A549 (cell line): ENCODE data around the gene DCAF11. TPM values are rescaled to one million over a fixed set of nuclear protein-coding genes. Genes with fewer than 3 reads are reported as not detected.
A peak's percentile ranks its signal among the peaks of the same experiment; 100 is the strongest.

Experiments used
- ATAC-seq, 2 experiments: fragments of 200-7000 bp in 1 of 2; fragments of >200 bp in 1 of 2; cut with Nextera tagmentation in 1 of 2; cut with Tn5 transposase in 1 of 2; 3 replicates each; pipeline versions ENCODE4 v1.8.0 to v1.9.1; 2018 to 2020; ENCODE audit warnings: mild to moderate bottlenecking in 1 of 2, moderate library complexity in 1 of 2
- CTCF ChIA-PET: fragments of 300-600 bp; sonication (Branson Sonifier 250); formaldehyde crosslinking; extraction: SDS; loops from one replicate; lab custom pipeline; 2021; ENCODE audit warnings: antibody characterized with exemption, inconsistent platforms; lab: Yijun Ruan, JAX
- POLR2A ChIA-PET: fragments of 350-600 bp; formaldehyde crosslinking; extraction: SDS; loops from one replicate; lab custom pipeline; 2021; ENCODE audit warnings: antibody characterized with exemption, inconsistent platforms; lab: Yijun Ruan, JAX
- DNase-seq, 2 experiments: peaks; one replicate each; pipeline versions ENCODE4 v3.0.0 to v3.0.0-alpha.2; 2011 to 2016; ENCODE audit warnings: low read depth in 1 of 2, low spot score in 1 of 2
- FAIRE-seq: peaks from 2 replicates; lab custom pipeline; 2011; peaks lifted over from hg19 to GRCh38; lab: Jason Lieb, UNC
- H3K27ac ChIP-seq, 2 experiments: fragments of >200 bp; sonication (Bioruptor Twin); formaldehyde crosslinking; 3 replicates each; pipeline ENCODE4 v1.5.1; 2016 to 2017
- H3K4me1 ChIP-seq: fragments of >200 bp; sonication (Bioruptor Twin); formaldehyde crosslinking; 3 replicates; pipeline ENCODE4 v1.6.1; 2016
- H3K4me2 ChIP-seq: fragments of >200 bp; sonication (Bioruptor Twin); formaldehyde crosslinking; 3 replicates; pipeline ENCODE4 v1.6.1; 2016
- H3K4me3 ChIP-seq: fragments of >200 bp; sonication (Bioruptor Twin); formaldehyde crosslinking; 3 replicates; pipeline ENCODE4 v1.5.1; 2016
- H3K9me3 ChIP-seq: fragments of >200 bp; sonication (Bioruptor Twin); formaldehyde crosslinking; 3 replicates; pipeline ENCODE4 v1.6.1; 2016
- BCL3 ChIP-seq: fragments of >200 bp; sonication (Bioruptor Twin); formaldehyde crosslinking; IDR thresholded peaks from 3 replicates; pipeline ENCODE4 v1.6.1; 2016
- BHLHE40 ChIP-seq: IDR thresholded peaks from 2 replicates; pipeline ENCODE4 v1.6.1; 2012; ENCODE audit warnings: low read depth, low read length, inconsistent platforms
- EHF ChIP-seq: fragments of 250-450 bp; sonication (Bioruptor Pico); IDR thresholded peaks from 2 replicates; pipeline ENCODE4 v1.5.0; 2020; ENCODE audit warnings: mild to moderate bottlenecking
- ELK1 ChIP-seq: fragments of 150-350 bp; IDR thresholded peaks from 2 replicates; pipeline ENCODE4 v1.6.1; 2014; ENCODE audit warnings: low read depth, mild to moderate bottlenecking, low read length
- ESRRA ChIP-seq: fragments of 150-350 bp; IDR thresholded peaks from 2 replicates; pipeline ENCODE4 v1.6.1; 2014; ENCODE audit warnings: mild to moderate bottlenecking, low read length, borderline replicate concordance
- FOSB ChIP-seq: fragments of 250-450 bp; sonication (Bioruptor Pico); IDR thresholded peaks from 2 replicates; pipeline ENCODE4 v1.5.0; 2020; ENCODE audit warnings: mild to moderate bottlenecking, moderate library complexity
- HMGXB4 ChIP-seq: fragments of 250-450 bp; sonication (Bioruptor Pico); IDR thresholded peaks from 2 replicates; pipeline ENCODE4 v1.5.0; 2021; ENCODE audit warnings: mild to moderate bottlenecking, moderate library complexity, borderline replicate concordance
- HOXB13 ChIP-seq: fragments of 250-450 bp; sonication (Bioruptor Pico); IDR thresholded peaks from 2 replicates; pipeline ENCODE4 v1.5.0; 2020; ENCODE audit warnings: low read depth, mild to moderate bottlenecking, moderate library complexity
- MAFK ChIP-seq: fragments of 450-650 bp; IDR thresholded peaks from 2 replicates; pipeline ENCODE4 v1.6.1; 2014; ENCODE audit not compliant: partially characterized antibody
- MAZ ChIP-seq: fragments of 150-350 bp; IDR thresholded peaks from 2 replicates; pipeline ENCODE4 v1.6.1; 2014; ENCODE audit warnings: antibody characterized with exemption, low read depth, low read length, borderline replicate concordance
- MYC ChIP-seq: IDR thresholded peaks from 2 replicates; pipeline ENCODE4 v1.6.1; 2012; ENCODE audit warnings: mild to moderate bottlenecking, inconsistent platforms, low read length, improper control_type of control experiment, borderline replicate concordance
- NR3C1 ChIP-seq: fragments of >200 bp; sonication (Bioruptor Twin); formaldehyde crosslinking; IDR thresholded peaks from 3 replicates; pipeline ENCODE4 v1.6.1; 2017
- PHF8 ChIP-seq: fragments of 200-600 bp; sonication (generic); IDR thresholded peaks from 2 replicates; pipeline ENCODE4 v1.6.1; 2016; ENCODE audit warnings: low read depth, mild to moderate bottlenecking, antibody characterized with exemption, moderate library complexity, borderline replicate concordance
- RAD21 ChIP-seq, 2 experiments: fragments of >200 bp in 1 of 2; sonication (Bioruptor Twin) in 1 of 2; formaldehyde crosslinking in 1 of 2; IDR thresholded peaks in 1 of 2; conservative IDR thresholded peaks in 1 of 2; 2 replicates in 1 of 2; 3 replicates in 1 of 2; pipeline ENCODE4 v1.6.1; 2012 to 2018; ENCODE audit warnings: inconsistent platforms in 1 of 2
- RNF2 ChIP-seq: fragments of 200-600 bp; sonication (generic); IDR thresholded peaks from 2 replicates; pipeline ENCODE4 v1.6.1; 2016; ENCODE audit warnings: low read depth, mild to moderate bottlenecking, antibody characterized with exemption, moderate library complexity, borderline replicate concordance
- SREBF2 ChIP-seq: fragments of 450-650 bp; IDR thresholded peaks from 2 replicates; pipeline ENCODE4 v1.6.1; 2014; ENCODE audit warnings: mild to moderate bottlenecking, moderate library complexity
- ZC3H11A ChIP-seq: fragments of 450-650 bp; IDR thresholded peaks from 2 replicates; pipeline ENCODE4 v1.6.1; 2014; ENCODE audit warnings: antibody characterized with exemption, mild to moderate bottlenecking
- ZFP36 ChIP-seq: fragments of 450-650 bp; IDR thresholded peaks from 2 replicates; pipeline ENCODE4 v1.6.1; 2014; ENCODE audit warnings: borderline replicate concordance; ENCODE audit not compliant: partially characterized antibody
- ZSCAN20 ChIP-seq: fragments of 250-450 bp; sonication (Bioruptor Pico); IDR thresholded peaks from 2 replicates; pipeline ENCODE4 v1.8.0; 2022; ENCODE audit warnings: mild to moderate bottlenecking, moderate library complexity
- WGBS: methylation state at CpG from one replicate; pipeline ENCODE4 v1.1.6; 2017; ENCODE audit errors: missing lambda C conversion rate; 5-methylcytosine and 5-hydroxymethylcytosine counted together
- polyA plus RNA-seq, 4 experiments: library from polyadenylated mRNA; depleted of rRNA in 3 of 4; stranded (reverse); fragments of >200 nt; fragmentation: RNase III in 1 of 4; extraction: RNeasy Plus Mini Kit Qiagen cat#74134 plus additional on column Dnase treatment in 1 of 4; gene quantifications; 2 replicates in 3 of 4; 3 replicates in 1 of 4; pipeline ENCODE4 v1.2.3, GENCODE V29; 2011 to 2017
- TF ChIP-seq, protein P1 (sequence below): IDR thresholded peaks from 2 replicates; pipeline ENCODE4 v1.6.1; 2012
- TF ChIP-seq, protein P2 (sequence below): fragments of 450-650 bp; IDR thresholded peaks from 2 replicates; pipeline ENCODE4 v1.6.1; 2014; ENCODE audit warnings: antibody characterized with exemption

The DCAF11 gene
- polyA plus RNA-seq, 2 of the 4 experiments (the other 2 are of a cell fraction) = 27.9 to 30.7 TPM

DNA sequence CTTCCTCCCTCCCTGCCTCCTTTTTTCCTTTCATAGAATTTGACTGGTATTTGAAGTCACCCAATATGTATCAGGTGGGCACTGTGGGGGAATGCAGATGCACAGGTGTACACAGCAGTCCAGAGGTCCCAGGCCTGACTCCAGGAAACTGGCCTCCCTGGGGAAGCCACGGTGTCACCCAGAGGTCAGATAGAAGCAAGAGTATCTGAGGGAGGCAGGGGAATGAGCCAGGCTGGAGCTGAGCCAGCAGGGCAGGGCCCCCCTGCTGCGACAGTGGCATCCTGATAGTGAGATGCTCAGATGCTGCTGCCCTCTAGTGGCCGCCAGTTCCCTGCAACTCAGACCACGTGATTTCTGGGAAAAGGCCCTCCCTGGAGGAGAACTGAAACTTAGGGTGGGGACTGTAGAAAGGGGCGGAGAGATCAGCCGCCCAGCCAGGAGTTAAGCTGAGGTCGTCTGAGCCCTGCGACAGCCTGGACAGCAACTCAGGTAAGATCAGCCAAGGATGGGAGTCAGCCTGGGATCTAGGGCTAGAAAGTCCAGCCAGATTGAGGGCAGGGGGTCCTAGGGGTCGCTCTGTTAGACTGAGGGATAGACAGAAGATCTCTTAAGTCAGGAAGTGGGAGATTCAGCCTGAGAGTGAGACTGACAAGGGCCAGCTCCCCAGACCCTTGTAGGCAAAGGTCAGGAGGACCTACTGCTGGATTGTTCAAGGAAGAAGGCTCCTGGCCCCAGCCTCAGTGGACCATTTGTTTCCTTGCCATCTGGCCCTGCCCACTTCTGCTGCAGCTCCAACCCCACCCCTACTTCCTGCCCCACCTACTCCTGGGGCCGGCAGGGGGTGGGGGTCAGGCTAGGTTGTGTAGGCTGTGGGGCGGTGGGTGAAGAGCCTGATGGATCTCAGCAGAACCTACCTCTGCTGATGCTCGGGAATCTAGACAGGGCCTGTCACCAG, 46.5 kb downstream of the DCAF11 start, which contains the start of gene IRF9 (continued):
- TF ChIP-seq ELK1 (no peak), ZSCAN20 (CRISPR knock-in tag) (no peak), FOSB (CRISPR knock-in tag) (no peak), NR3C1 (no peak), MAFK (peak; percentile 19), BCL3 (0 out of 3 replicates have a peak, but pooled peaks have one; percentile 40), MYC (no peak), HMGXB4 (CRISPR knock-in tag) (no peak), BHLHE40 (no peak), RNF2 (no peak), EHF (CRISPR knock-in tag) (no peak), ESRRA (no peak), SREBF2 (no peak), ZFP36 (no peak), MAZ (no peak)
- TF ChIP-seq, protein P1, sequence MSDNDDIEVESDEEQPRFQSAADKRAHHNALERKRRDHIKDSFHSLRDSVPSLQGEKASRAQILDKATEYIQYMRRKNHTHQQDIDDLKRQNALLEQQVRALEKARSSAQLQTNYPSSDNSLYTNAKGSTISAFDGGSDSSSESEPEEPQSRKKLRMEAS = peak; percentile 87
- TF ChIP-seq, protein P2, sequence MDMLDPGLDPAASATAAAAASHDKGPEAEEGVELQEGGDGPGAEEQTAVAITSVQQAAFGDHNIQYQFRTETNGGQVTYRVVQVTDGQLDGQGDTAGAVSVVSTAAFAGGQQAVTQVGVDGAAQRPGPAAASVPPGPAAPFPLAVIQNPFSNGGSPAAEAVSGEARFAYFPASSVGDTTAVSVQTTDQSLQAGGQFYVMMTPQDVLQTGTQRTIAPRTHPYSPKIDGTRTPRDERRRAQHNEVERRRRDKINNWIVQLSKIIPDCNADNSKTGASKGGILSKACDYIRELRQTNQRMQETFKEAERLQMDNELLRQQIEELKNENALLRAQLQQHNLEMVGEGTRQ = peak; percentile 92

DNA sequence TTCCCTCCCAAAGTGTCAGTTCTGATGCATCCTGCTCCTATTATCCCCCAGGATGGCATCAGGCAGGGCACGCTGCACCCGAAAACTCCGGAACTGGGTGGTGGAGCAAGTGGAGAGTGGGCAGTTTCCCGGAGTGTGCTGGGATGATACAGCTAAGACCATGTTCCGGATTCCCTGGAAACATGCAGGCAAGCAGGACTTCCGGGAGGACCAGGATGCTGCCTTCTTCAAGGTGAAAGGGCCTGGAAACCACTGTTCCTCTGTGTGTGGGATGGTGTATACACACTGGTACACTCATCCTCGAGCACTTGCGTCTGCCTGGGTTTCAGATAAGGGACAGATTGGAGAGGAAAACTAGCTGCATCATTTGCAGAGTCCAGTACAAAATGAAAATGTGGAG, 47.5 kb downstream of the DCAF11 start:
- Histone ChIP-seq H3K4me3 (no peak overlapping the region; the same call in 2 of the 3 replicates), H3K27ac (peak overlapping the region; percentile 86 to 91; a peak in 5 of 6 replicates)
- no peak for DNase-seq
- TF ChIP-seq ZC3H11A = no peak
- no peak for TF ChIP-seq HOXB13 (CRISPR knock-in tag)
- no peak for TF ChIP-seq RAD21 (conservative IDR thresholded peaks at IDR 0.05 in 1 of 2, IDR thresholded peaks at IDR 0.05 in 1 of 2)
- TF ChIP-seq BCL3 = no peak
- no peak for TF ChIP-seq PHF8
- TF ChIP-seq, all 56 proteins: peak for 0
- peak overlapping the region; percentile 92 for H3K4me2 ChIP-seq
- FAIRE-seq = no peak
- POLR2A ChIA-PET = interaction anchor here (1.1 to 2.4 kb wide), 3 partner anchors 21 to 48 kb away, joined by 4 to 16 read pairs (median 13); partner anchors contain the start of genes DCAF11, EMC9, NRL and PSME1
- CTCF ChIA-PET = interaction anchor here (0.8 to 7.0 kb wide), 14 partner anchors 8 to 126 kb away, joined by 3 to 168 read pairs (median 29); partner anchors contain the start of genes DCAF11, EMC9, NRL and PCK2
- no peaks in the 10 kb centered on the region for H3K9me3 ChIP-seq
- no peak for ATAC-seq
- WGBS = 87% methylated on average over 8 of the region's 8 CpGs
- peaks cover 25% of the 10 kb centered on the region for H3K4me1 ChIP-seq
